NCI-H2107 treated with DMSO at 0.1 percent for 48 hours (cell line): Measurements from ENCODE around the gene SLIT3.

ENCODE experiments used
- DNase-seq: peaks from one replicate; lab custom pipeline; 2025; ENCODE audit not compliant: unreplicated experiment; lab: John Stamatoyannopoulos, UW

SLIT3 gene

DNA sequence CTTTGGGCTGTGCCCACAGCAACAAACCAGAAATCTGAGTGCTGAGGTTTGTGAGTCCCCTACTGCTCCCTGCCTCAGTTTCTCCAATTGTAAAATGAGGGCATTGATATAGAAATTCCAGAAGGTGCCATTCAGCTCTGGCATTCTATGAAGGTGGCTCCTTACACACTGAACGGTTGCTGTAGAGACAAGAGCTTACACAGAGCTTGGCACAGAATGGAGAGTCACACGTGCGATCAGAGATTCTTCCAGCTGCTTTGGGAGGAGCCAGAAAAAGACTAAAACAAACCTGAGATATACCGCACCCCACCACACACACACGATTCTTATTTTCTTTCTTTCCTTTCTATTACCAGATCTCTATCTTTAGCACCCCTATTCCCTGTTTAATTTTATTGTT lies 122.7 kb downstream of the SLIT3 start:
- no peak for DNase-seq

DNA sequence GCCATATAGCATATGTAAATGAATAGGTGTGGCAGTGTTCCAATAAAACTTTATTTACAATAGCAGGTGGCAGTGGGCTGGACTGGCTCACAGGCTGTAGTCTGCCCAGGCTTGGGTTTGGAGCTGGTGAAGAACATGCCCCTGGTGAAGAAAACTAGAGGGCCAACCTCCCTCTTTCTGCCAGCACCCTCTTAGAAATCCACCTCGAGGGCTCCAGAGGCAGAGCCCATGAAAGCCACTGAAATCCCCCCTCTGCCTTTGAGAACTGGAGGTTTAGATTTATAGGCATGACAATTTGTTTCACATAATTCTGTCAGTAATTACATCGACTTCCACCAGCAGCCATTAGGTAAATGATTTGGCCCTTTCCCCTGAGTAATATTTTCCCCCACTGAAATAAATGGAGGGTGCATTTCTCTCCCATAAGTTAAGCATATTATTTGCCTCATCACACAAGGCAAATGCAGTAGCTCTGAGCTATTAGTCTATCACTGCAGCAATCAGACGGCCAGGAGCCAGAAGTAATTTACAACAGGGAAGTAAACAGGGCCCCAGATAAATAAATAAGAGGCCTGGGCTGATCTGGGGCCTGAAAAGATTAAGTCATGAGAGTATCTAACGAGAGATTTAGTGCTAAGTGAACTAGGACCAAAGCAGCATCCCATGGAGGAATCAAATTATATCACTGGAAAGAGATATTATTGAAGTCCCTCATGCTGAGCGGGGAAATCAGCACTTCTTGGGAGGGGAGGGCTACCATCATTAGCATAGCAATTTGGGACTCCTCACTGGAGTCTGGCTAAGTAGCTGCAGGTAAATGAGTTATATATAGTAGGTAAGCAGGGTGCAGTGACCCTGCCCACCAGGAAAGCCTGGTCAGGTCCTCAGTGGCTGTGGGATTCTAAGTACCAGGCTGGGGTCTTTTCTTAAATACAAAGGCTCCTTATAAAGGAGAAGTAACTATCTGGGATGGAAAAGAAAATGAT lies 123.9 kb downstream of the SLIT3 start:
- no peak for DNase-seq

DNA sequence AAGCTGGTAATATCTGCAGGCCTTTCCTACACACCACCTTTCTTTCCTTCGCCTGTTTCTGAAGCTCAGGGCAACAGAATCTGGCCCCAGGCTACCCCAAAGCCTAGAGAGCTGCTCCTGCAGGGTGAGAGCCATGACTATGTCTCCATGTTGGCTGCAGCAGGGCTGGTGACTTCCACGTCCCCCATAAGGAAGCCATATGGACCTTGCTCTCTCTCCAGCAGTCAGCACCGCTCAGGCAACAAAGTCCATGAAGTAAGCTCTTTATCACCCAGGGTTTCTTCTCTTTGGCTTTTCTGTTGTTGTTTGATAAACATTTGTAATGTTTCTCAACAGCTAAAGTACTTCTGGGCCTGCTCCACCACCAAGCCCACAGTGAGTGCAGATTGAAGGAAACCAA lies 125.2 kb downstream of the SLIT3 start:
- no peak for DNase-seq

DNA sequence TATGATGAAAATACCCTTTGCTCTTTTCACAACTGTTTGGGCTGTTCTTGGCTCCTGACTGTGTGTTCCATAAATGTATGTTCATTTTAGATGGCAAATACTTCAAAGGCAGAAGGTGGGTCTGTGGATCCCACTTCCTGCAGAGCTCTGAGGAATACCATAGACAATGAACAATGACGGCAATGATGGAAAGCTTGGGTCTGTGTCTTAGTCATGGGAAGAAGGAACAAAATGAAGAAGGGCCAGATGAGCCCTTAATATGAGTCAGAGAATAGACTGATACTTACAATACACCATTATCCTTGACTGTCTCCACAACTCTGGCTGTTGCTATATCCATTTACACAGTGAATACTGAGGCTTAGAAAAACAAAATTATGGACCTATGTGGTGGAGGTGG lies 126.0 kb downstream of the SLIT3 start:
- no peak for DNase-seq

DNA sequence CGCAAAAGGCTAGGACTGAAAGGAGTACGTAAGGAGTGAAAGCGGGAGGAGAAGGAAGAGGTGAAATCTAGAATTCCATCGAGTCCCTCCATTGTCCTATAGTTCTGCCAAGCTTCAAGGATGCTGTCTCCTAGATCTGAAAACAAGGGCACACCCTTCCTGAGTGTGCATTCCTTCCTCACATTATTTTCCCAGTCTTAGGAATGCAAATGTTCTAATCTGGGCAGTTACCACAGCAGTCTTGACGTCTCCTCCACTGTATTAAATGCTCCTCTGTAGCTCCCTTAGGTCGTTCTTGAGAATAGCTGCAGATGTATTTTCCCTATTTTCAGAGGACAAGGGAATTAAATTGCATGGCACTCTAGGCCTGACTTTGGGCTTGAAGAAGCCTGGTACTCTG lies 127.6 kb downstream of the SLIT3 start:
- DNase-seq: no peak

DNA sequence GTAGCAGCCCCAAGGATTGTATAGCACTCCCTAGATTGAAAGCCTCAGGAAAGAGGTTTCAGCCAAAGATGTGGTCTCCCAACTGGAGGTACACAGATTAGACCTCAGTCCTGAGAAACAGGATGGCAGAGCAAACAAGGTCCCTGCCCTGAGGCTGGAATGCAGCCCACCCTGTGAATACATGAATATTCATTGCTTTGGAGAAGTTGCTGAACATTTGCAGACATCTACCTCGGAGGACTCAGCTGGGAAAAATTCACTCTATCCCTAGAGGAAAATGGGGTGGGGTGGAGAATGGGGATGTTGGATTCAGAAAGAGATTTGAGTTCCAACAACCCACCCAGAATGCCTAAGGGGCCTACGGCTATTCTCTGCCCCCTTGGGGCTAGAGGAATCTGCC lies 129.4 kb downstream of the SLIT3 start:
- DNase-seq: no peak

DNA sequence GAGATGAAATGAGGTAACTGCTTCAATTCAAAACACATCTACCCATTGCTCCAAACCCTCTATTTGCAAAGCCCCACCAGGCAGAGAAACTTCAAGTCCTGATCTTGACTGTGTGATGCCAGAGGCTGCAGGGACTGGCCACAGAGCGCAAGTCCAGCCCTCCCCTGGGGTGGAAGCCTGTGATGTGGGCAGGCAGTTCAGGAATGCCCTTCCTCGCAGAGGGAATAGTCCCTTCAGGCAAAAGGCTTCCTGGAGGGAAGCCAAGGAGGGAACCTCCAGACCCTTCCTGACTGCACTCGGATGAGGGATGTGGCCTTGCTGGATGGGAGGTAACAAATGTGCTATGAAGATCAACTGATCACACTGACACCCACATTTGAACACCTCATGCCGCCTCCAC lies 131.2 kb downstream of the SLIT3 start:
- DNase-seq: no peak

DNA sequence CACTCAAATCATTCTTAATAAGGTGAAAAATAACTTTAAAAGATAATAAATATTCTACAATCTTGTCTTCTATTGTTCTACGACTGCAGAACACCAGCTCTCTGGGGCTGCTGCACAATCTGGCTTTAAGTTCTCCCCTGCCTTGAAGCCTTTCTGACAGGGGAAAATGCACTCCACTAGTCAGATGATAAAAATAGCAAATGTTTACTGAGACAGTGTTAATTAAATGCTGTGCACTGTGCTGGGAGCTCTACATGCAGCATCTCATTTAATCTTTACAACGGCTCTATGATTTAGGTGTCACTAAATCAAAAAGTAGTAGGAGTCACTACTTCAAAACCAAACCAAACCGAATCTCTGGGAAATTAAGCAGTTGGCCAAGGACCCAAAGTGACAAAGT lies 132.7 kb downstream of the SLIT3 start:
- DNase-seq: no peak

DNA sequence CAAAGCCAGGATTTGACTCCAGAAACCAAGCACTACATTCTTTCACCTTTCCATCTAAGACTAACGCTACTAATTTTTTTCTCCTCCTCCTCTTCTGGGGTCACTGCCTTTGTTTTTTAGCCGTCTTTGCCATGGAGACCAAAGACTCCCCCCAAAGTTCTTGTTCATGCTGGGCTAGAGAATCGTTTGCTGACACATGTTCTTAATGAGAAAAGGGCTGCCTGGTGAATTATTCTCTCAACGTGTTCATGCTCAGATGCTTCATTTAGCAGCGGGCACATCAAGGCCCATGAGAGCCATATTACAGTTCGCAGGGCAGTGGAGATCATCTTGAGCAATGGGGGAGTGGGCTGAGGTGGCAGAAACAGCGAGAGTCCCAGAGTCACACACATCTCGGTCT lies 134.9 kb downstream of the SLIT3 start:
- DNase-seq: no peak

DNA sequence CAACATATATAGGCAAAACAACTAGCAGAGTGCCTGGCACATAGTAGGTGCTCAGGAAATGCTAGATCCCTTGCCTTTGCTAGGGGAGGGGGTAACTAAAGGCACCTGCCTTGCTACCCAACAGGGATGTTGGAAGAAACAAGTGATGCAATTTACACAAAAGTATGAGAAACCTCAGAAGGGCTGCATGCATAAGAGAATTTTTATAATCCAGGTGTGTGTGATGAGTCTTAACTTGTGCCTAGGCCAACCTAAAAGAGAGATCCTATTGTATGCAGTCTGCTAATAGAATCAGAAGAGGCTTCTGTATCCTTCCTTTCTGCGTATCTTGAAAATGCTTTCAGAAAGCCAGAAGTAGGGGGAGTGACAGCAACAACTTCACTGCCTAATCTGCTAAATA lies 135.9 kb downstream of the SLIT3 start:
- no peak for DNase-seq

DNA sequence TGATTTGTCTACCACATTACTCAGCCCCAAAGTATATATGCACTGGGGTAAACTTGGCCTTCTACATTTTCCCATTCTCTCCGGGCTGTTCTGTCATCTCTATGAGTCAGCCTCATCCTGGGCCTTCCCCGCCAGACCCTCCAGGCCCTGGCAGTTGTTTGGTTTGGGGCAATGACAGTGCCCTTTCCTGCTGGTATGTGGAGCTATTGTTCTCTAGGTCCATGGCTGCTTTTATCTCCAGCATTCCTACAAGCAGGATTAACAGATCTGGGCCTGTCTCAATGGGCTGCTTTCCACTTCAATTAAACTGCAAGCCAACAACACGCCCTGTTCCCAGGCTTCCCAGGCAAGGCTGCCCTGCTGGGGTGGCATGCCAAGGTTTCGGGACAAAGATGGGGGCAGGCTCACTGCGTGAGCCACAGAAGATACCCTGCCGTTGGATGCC lies 136.4 kb downstream of the SLIT3 start:
- DNase-seq: no peak

DNA sequence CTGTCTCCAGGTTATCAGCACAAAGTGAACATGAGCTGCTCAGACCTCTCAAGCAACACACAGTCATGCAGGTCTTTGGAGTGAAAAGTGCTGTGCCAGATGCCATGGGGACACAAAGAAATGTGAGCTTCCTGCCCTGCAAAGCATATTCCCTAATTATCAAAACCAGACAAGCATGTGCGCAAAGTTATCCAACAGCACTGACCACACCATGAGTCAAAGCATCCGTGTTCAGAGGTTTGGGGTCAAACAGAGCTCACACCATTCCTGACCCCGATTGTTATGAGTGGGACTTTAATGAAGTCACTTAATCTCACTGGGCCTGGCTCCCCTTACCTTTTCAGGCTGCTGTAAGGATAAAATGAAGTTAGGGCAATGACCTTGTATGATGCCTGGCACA lies 138.5 kb downstream of the SLIT3 start:
- no peak for DNase-seq

DNA sequence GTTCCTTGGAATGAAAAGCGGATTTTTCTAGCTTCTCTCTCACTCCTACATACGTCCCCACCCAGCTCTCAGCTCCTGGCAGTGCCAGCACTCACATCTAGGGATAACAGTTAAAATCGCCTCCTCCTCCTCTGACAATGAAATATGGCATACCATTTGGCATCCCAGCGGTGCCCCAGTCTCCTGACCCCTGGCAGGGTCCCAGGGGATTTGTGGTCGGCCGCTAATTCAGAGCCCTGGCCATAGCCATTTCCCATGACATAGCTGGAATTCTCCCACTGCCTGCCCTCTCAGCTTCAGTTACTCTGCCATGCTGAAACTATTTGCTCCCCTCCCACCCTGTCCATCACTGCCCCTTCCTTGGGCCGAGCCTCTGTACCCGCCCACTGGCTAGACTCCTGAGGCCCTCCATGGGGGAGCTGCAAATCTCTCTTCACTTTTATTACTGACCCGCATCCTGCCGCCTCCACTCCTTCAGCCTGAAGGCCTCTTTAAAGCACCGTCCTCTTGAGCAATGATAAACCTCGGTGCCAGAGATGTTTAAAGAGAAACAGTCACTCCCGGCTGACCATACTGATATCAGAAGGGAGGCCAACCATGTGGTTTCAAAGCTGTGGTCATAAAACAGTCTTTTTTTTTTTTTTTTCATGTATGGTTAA lies 139.8 kb downstream of the SLIT3 start:
- DNase-seq: no peak

DNA sequence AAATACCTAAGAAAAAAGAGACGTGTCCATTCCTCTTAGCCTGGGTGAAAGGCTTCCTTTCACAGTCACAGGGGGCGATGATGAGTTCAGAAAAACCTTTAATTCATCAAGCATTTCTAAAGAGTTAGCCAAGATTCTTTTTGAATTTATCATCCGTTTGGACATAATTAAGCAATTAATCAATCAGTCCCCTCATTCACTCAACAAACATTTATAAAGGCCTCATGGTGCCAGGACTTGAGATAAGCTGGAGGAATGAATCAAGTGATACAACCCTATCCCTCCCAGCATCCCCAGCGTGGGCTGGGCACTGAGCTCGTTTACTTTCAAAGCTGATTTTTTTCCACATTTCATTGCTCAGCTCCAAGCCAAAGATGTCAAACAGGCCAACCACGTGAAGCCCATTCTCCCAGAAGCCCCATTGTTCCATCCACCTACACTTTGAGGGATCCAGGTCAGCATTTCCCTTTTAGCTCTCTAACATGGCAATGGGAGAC lies 140.5 kb downstream of the SLIT3 start:
- no peak for DNase-seq

DNA sequence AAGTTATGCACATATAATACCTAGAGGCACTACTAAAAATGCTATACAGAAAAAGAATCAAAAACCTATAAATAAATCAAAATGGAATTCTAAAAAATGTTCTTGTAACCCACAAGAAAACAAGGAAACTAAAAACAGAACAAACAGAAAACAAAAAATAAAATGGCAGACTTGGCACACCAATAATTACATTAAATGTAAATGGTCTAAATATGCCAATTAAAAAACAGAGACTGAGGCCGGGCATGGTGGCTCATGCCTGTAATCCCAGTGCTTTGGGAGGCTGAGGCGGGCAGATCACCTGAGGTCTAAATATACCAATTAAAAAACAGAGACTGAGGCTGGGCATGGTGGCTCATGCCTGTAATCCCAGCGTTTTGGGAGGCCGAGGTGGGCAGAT lies 142.2 kb downstream of the SLIT3 start:
- DNase-seq: no peak

DNA sequence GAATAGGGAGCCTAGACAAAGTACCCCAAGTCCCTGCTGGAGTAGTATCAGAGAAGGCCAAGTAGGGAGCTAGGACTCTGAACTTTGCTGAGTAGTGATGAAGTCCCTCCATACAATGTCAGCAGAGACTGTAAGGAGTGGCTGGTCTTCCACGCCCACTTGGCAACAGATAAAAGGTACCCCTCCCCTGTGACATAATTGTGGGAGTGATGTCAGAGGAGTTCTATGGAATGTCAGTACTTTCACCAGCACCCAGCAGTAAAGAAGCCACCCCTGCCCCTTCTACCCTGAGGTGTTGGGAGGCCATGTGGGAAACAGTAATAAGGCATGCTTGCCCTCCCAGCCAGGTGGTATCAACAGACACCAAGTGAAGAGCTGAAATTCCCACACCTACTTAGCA lies 143.9 kb downstream of the SLIT3 start:
- no peak for DNase-seq

DNA sequence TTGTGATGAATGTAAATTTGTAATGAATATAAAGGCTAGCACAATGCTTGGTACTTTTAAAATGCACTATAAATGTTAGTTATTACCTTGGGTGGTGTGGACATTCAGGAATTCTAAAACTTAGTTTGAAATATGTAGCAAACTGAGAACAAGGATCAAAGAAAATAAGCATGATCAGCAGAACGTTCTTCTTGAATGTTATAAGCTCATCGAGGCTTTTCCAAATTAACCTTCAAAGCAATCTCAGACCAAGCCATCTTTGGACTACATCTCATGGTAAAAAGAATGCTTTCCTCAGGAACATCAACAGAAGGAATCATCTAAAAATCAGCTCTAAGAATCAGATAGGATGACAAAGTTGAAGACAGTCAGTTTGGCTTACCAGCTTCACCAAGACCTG lies 146.3 kb downstream of the SLIT3 start:
- no peak for DNase-seq

DNA sequence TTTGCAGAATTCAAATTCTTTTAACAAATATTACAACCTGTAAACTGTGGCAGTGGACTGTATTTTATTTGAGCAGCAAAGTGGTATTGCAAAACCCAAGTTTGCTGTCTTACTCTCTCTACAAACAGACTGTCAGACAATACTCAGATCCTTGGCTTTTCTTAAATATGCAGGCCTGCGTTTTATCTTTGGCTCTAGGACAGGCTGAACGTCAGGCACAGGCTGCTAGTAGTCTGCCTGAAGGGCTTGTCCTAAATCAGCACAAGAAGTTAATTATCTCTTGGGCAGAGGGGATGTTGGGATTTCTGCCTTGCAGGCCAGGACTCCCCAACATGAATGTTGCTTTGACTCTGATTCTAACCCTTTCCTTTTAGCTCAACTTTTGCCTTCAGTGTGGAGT lies 147.5 kb downstream of the SLIT3 start:
- DNase-seq: no peak

DNA sequence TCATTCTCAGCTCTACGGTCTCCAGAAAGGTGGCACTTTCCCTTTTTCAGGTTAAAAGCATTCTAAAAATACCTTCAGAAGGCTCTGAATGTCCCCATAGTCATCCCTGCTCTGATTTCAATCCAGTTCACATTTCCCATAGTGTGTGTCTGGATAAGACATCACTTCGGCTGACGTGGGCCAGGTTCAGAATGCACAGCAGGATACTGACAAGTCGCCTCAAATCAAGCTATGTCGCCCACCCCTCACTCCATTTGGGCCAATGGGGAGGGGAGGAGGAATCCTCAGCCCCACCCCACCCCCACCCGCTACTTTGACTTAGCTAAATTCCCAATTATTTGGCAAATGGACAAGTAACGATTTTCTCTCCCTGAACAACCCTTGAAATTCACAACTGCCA lies 148.0 kb downstream of the SLIT3 start:
- DNase-seq: no peak

DNA sequence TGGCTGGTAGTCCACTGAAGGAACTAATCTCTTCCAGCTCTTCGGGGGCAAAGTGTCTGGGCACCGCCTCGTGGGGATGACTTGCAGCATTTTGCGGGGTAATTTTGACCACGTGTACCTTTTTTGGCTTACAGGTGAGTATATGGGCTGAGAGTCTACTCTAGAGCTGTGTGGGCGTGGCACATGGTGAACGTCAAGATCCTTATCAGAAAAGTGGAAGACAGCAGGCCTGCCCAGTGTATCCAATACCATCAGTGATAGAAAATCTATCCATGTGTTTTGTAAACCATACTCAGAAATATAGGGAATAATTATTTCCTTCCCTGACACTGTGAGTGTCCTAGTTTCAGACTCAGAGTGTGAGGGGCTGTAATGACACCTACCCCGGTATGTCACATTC lies 148.5 kb downstream of the SLIT3 start:
- no peak for DNase-seq

DNA sequence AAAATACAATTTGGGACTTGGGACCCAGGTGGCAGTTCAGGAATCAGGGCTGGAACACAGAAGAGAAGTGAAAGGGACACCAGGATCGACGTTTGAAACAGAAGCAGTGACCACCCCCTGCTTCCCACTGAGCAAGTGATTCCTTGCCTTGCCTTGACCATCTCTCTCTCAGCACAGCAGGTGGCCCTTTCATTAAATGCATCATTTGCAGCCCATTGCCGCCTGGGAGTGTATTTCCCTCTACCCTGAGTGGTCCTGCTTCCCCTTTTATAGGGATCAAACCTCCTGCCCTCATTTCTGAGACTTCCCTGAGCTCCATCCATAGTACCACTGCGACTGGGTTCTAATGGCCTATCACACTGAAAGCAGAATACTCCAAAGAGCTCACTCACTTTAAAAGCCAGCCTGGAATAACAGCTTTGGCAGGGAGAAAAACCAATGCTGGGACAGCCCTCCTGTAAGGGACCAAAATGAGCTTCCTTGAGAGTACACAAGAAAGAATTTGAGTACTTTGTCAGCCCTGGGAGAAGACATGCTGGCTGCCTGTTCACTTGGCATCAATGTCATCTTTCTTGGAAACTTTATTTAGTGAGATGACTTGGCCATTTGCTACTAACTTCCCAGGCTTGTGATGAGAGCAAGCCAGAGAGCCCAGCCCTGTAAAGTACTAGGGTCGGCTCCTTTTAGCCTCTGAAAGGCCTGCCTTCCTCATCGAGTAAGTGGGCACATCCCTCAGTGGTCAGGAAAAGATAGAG lies 149.7 kb downstream of the SLIT3 start:
- no peak for DNase-seq

DNA sequence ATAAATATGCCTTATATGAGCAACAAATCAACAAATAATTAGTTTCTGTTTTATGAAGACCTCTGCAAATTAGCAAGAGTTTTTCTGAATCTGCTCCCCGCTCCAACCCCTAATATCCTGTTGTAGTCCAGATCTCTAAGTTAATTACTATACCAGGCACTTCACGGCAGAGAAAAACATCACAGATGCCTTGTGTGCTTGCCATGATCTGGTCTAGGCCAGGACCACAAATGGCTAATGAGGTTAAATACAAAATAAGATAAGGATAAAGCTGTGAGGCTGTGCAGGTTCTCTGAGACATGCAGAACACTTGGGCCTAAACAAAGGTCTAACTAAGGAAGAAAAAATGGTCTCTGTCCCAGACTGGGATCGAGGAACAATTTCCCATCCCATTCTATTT lies 150.8 kb downstream of the SLIT3 start:
- DNase-seq: no peak
